ENCODE data around the gene PP2D1. TPM values are rescaled to one million over a fixed set of nuclear protein-coding genes. Genes with fewer than 3 reads are reported as not detected.
"Not testable (repeated sequence)": the region's sequence is repeated elsewhere in the genome, so short reads cannot be mapped to it uniquely, and the experiment has no call there.

PP2D1 gene
- polyA plus RNA-seq, 1 donor, result 1.1 TPM

DNA sequence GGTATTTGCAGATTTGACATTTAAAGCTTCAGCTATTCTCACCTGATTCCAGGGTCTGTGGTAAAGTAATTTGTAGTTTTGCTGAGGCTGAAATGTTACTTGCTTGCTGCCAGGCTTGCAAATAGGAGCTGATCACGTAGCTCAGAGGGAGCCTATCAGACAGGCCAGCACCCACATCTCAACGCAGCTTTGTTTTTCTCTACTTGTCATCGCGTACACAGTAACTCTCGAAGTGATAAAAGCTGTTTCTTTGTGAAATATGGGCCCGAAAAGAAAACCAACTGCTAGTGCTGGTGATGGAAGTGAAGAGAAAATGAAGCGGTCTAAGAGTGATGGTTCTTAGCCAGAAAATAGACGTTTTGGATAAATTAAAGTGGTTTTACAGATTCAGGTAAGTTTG lies 41.7 kb downstream of the PP2D1 start:
- no peak for DNase-seq

GRCh38 chr3:19967812-19968211 lies 44.3 kb downstream of the PP2D1 start:
- DNase-seq, result no peak

GRCh38 chr3:19967208-19967607 lies 44.9 kb downstream of the PP2D1 start:
- DNase-seq, result no peak

DNA sequence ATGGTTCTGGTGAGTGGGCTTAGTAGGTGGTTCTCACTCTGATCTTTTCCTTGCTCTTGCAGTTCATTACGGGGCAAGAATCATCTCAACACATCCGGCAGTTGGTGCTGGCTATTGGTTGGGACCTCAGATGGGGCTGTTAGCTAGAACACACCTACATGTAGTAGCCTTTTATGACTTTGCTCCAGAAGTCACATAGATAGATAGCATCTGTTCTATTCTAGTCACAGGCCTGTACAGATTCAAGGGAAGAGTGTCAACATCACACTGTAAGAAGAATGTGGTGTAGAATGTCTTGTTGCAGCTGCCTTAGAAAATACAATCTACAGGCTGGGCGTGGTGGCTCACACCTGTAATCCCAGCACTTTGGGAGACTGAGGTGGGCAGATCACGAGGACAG lies 50.1 kb downstream of the PP2D1 start:
- DNase-seq, result no peak

DNA sequence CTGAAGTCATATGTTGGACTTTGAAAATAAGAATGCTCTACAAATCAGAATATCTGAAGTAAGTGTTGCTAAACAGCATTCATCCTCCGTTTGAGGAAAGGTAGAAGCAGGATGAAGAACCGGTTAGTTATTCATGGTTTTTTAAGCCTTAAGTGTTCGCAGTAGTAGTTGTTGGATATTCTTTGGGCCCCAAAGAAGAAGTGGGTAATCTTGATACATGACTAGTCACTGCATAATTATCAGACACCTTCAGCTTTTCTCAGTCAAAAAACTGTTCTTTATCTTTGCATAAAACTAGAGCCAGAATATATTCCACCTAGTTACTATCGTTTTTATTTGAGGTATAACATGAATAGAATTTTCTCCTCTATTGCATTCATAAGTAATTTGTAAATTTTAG lies 51.4 kb downstream of the PP2D1 start:
- no peak for DNase-seq

GRCh38 chr3:19959505-19959904 lies 52.6 kb downstream of the PP2D1 start:
- DNase-seq, result no peak

DNA sequence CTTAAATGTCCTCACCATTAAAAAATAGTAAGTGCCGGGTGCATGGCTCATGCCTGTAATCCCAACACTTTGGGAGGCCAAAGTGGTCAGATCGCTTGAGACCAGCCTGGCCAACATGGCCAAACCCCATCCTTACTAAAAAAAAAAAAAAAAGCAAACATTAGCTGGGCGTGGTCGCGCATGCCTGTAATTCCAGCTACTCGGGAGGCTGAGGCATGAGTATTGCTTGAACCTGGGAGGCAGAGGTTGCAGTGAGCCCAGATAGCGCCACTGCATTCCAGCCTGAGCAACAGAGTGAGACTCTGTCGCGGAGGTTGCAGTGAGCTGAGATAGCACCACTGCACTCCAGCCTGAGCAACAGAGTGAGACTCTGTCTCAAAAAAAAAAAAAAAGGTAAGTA lies 54.7 kb downstream of the PP2D1 start:
- not testable (repeated sequence) for DNase-seq

DNA sequence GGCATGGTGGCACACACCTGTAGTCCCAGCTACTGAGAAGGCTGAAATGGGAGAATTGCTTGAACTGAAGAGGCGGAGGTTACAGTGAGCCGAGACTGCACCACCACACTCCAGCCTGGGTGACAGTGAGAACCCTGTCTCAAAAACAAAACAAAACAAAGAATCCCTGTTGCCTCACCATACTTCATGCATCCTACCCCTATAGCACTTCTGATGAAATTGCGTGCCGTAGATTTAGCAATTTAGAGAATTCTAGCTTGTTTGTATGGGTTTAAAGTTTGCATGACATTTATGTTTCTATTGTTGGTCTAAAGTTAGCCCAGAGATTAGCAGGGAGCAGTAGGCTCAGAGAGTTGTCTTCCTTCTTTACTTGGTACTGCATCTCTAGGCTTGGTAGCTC lies 57.4 kb downstream of the PP2D1 start:
- no peak for DNase-seq

DNA sequence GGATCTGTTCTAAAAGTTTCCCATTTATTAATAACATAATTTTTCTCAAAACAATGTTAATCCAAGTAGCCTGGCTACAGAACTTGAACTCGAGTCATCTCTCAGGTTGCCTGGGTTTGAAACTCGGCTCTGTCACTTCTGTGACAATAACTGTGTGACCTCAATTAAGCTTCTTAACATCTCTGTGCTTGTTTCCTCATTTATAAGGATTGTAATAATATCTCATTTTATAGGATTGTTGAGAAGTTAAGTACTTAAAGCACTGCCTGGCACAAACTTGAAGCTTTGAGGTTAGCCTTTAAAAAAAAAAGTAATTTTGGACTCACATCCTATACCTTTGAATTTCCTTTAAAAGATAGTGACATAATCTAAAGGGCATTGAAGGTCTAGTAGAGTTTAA lies 61.7 kb downstream of the PP2D1 start:
- no peak for DNase-seq

DNA sequence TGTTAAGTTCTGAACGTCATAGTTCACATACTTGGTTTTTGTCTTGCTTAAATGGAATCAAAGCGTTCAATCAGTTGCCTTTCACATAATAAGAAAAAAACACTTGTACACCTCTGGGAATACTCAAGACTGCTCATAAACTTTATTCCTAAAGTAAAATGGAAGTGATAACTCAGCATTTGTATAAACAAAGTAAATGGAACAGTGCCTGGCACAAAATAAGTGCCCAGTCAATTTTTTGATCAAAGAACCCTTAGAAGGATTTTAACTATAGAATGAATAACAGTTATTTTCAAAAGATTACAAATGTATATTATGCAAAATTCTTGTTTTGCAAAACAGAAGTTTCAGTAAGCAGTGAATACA lies 63.9 kb downstream of the PP2D1 start:
- DNase-seq, result no peak

- DNase-seq, result peak; percentile 49
Observed at GRCh38 chr3:19947549-19948225, 64.4 kb downstream of the PP2D1 start.

DNA sequence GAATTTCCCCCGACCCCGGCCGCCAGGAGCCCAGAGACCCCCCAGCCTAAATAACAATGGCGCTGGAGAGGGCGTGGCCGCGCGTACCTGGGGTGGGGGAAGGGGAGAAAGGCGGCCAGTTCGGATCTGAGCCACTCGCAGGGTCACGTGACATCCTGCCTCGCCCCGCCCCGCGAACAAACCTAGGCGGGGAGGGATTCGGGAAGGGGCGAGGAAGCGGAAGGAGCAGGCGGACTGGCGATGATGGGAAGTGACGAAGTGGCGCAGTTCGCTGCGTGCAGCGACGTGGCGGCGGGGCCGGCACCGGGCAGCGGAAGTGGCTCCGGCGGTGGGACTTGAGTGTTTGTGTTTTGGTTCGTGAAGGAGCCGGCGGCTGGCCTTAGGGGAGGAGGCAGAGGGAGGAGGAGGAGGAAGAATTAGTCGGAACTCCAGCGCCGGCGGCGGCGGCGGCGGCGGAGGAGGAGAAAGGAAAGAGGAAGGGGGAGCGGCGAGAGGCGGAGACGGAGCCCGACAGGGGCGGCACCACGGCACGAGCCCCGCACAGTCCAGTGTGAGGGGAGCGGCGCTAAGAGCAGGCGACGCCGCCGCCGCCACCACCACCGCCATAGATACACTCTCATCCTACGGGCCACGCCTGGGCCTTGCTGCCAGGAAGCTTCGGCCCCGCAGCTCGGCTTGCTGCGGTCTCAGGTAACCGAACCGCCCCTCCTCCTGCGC lies 65.1 kb downstream of the PP2D1 start, which contains the start of gene RAB5A:
Gene RAB5A (plus strand): TSS at position 266 of the 717 bp plus-strand sequence. CDS start 3,802 bp downstream, outside the sequence.
- DNase-seq, result peak; percentile 98

GRCh38 chr3:19945969-19946831 lies 65.9 kb downstream of the PP2D1 start:
- no peak for DNase-seq

- DNase-seq, result no peak
Observed at GRCh38 chr3:19945534-19945933, 66.5 kb downstream of the PP2D1 start.

- DNase-seq, result no peak
Observed at GRCh38 chr3:19940643-19941042, 71.4 kb downstream of the PP2D1 start.

GRCh38 chr3:19938295-19938627 lies 73.8 kb downstream of the PP2D1 start:
- DNase-seq, result no peak

DNA sequence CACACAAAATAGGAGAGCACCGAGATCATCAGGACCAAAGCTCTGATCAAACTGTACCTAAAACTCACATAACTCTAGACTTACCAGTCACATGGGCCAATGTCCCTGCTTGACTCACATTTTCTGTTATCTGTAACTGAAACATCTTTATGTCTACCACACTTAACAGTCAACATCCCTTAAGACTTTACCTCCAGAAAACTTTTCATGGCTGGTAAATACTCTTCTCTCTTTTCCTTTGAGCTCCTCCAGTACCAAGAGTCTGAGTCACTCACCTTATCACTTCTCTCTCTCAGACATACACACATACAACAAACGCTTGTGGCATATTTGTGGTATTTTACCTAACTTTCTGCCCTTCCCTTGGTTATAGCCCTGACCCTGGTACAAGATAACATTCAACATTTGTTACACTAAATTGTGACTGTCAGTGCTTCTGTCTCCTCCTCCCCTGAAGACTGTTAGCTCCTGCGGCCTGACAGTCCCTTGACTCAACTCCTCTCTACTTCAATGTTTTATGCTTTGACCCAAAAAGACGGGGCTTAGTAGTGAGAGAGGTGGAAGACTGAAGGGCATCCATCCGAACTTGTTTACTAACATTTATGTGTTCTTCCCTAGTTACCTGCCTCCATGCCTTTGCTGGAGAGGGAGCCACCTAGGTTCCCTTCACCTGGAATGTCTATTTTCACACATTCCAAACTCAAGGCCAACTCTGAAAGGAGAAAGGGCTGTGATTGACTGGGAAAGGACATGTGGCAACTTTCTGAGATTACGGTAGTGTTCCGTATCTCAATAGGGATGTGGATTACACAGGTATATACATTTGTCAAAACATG lies 74.4 kb downstream of the PP2D1 start:
- no peak for DNase-seq

Other genes starting within 250 kb of the PP2D1 start
- gene EFHB, start 78.0 kb downstream of the PP2D1 start, polyA plus RNA-seq (ENCODE audit: insufficient read length), result 2.5 TPM
- 80.5 TPM for gene RAB5A, start 65.2 kb downstream of the PP2D1 start, polyA plus RNA-seq (ENCODE audit: insufficient read length)
- gene KAT2B, start 28.2 kb upstream of the PP2D1 start, polyA plus RNA-seq (ENCODE audit: insufficient read length), result 29.9 TPM
- 14.1 TPM for gene SGO1, start 173.9 kb upstream of the PP2D1 start, polyA plus RNA-seq (ENCODE audit: insufficient read length)

Data from left kidney (tissue), 2 donors.